Astrocyte (in vitro differentiated cells and primary cell): ENCODE data around the gene ARHGAP1. TPM values are rescaled to one million over a fixed set of nuclear protein-coding genes. Genes with fewer than 3 reads are reported as not detected.

Source experiments
- DNase-seq: peaks from one replicate; pipeline ENCODE4 v3.0.0-alpha.2; 2010; ENCODE audit warnings: low read depth
- FAIRE-seq: peaks from 2 replicates; lab custom pipeline; 2011; peaks lifted over from hg19 to GRCh38; lab: Jason Lieb, UNC
- H2AFZ ChIP-seq: 2 replicates; pipeline ENCODE4 v1.6.0; 2012; ENCODE audit warnings: low read depth, low read length, inconsistent platforms
- H3K27ac ChIP-seq: 2 replicates; pipeline ENCODE4 v1.5.1; 2011; ENCODE audit warnings: low read depth, low read length, inconsistent platforms
- H3K27me3 ChIP-seq: 2 replicates; pipeline ENCODE4 v1.6.0; 2011; ENCODE audit warnings: low read length, inconsistent platforms; ENCODE audit not compliant: insufficient read depth
- H3K36me3 ChIP-seq: 2 replicates; pipeline ENCODE4 v1.5.1; 2011; ENCODE audit warnings: low read length, inconsistent platforms; ENCODE audit not compliant: insufficient read depth
- H3K4me1 ChIP-seq: 2 replicates; pipeline ENCODE4 v1.5.1; 2011; ENCODE audit warnings: low read length, inconsistent platforms; ENCODE audit not compliant: insufficient read depth
- H3K4me2 ChIP-seq: 2 replicates; pipeline ENCODE4 v1.6.0; 2012; ENCODE audit warnings: low read length, inconsistent platforms
- H3K4me3 ChIP-seq: 2 replicates; pipeline ENCODE4 v1.5.1; 2011; ENCODE audit warnings: low read depth, mild to moderate bottlenecking, low read length, inconsistent platforms; ENCODE audit not compliant: insufficient read depth
- H3K79me2 ChIP-seq: 2 replicates; pipeline ENCODE4 v1.6.0; 2012; ENCODE audit warnings: mild to moderate bottlenecking, low read length, inconsistent platforms; ENCODE audit not compliant: insufficient read depth
- H3K9ac ChIP-seq: 2 replicates; pipeline ENCODE4 v1.6.0; 2012; ENCODE audit warnings: mild to moderate bottlenecking, low read length, inconsistent platforms
- H3K9me3 ChIP-seq: 2 replicates; pipeline ENCODE4 v1.5.1; 2012; ENCODE audit warnings: low read depth, mild to moderate bottlenecking, low read length, inconsistent platforms; ENCODE audit not compliant: insufficient read depth
- H4K20me1 ChIP-seq: 2 replicates; pipeline ENCODE4 v1.6.0; 2012; ENCODE audit warnings: low read length, inconsistent platforms; ENCODE audit not compliant: insufficient read depth
- H3K27ac Mint-ChIP-seq: one replicate; pipeline ENCODE4 v1.8.0; 2021; ENCODE audit warnings: mild to moderate bottlenecking, mixed read lengths; ENCODE audit not compliant: unreplicated experiment
- H3K27me3 Mint-ChIP-seq: one replicate; pipeline ENCODE4 v1.8.0; 2021; ENCODE audit warnings: low read depth, mixed read lengths; ENCODE audit not compliant: unreplicated experiment
- H3K36me3 Mint-ChIP-seq: one replicate; pipeline ENCODE4 v1.8.0; 2021; ENCODE audit warnings: low read depth, mixed read lengths; ENCODE audit not compliant: unreplicated experiment
- H3K4me1 Mint-ChIP-seq: one replicate; pipeline ENCODE4 v1.8.0; 2021; ENCODE audit warnings: low read depth, mixed read lengths; ENCODE audit not compliant: unreplicated experiment
- H3K4me3 Mint-ChIP-seq: one replicate; pipeline ENCODE4 v1.8.0; 2021; ENCODE audit warnings: mild to moderate bottlenecking, moderate library complexity, mixed read lengths; ENCODE audit not compliant: unreplicated experiment
- H3K9me3 Mint-ChIP-seq: one replicate; pipeline ENCODE4 v1.8.0; 2021; ENCODE audit warnings: mild to moderate bottlenecking, mixed read lengths; ENCODE audit not compliant: unreplicated experiment
- CTCF ChIP-seq: IDR thresholded peaks from 2 replicates; pipeline ENCODE4 v1.5.1; 2011; ENCODE audit warnings: low read depth, mild to moderate bottlenecking, inconsistent platforms, low read length, moderate library complexity; ENCODE audit not compliant: insufficient read depth
- EZH2 ChIP-seq: IDR thresholded peaks from 2 replicates; pipeline ENCODE4 v1.6.1; 2012; ENCODE audit warnings: mild to moderate bottlenecking, low read length, inconsistent platforms; ENCODE audit not compliant: insufficient read depth
- total RNA-seq: library from RNA; stranded (reverse); gene quantifications from 2 replicates; pipeline ENCODE4 v1.2.1, GENCODE V29; 2021

Gene ARHGAP1
- total RNA-seq, 1 donor from 2014 or later = 116 TPM

GRCh38 chr11:46695345-46696211, 4.8 kb downstream of the ARHGAP1 start:
- Histone ChIP-seq H3K27ac (no peak overlapping the region), H4K20me1 (peaks cover 26% of the 10 kb centered on the region), H3K36me3 (peaks cover 24% of the 10 kb centered on the region), H3K4me1 (peaks cover 25% of the 10 kb centered on the region), H3K9ac (no peak overlapping the region), H3K27me3 (no peaks in the 10 kb centered on the region), H3K4me3 (no peak overlapping the region), H3K79me2 (peaks cover 58% of the 10 kb centered on the region), H3K9me3 (no peaks in the 10 kb centered on the region), H3K4me2 (no peak overlapping the region), H2AFZ (no peak overlapping the region)
- no peak for TF ChIP-seq CTCF
- no peak for TF ChIP-seq EZH2
- Mint-ChIP-seq H3K4me3 (no peak overlapping the region), H3K9me3 (no peaks in the 10 kb centered on the region), H3K27ac (no peak overlapping the region), H3K4me1 (peaks cover 51% of the 10 kb centered on the region), H3K36me3 (peaks cover 14% of the 10 kb centered on the region), H3K27me3 (no peaks in the 10 kb centered on the region)
- no peak for DNase-seq
- FAIRE-seq = no peak

GRCh38 chr11:46694607-46695006, 5.8 kb downstream of the ARHGAP1 start:
- H3K36me3 Mint-ChIP-seq = peaks cover 14% of the 10 kb centered on the region
- Histone ChIP-seq H3K27ac (no peak overlapping the region), H3K27me3 (no peaks in the 10 kb centered on the region), H3K79me2 (peaks cover 49% of the 10 kb centered on the region), H3K36me3 (peaks cover 24% of the 10 kb centered on the region), H3K9ac (no peak overlapping the region), H3K9me3 (no peaks in the 10 kb centered on the region), H2AFZ (no peak overlapping the region), H3K4me2 (no peak overlapping the region), H4K20me1 (peaks cover 26% of the 10 kb centered on the region), H3K4me1 (peaks cover 24% of the 10 kb centered on the region), H3K4me3 (no peak overlapping the region)
- peak overlapping the region; percentile 14 for H3K4me3 Mint-ChIP-seq
- TF ChIP-seq CTCF (no peak), EZH2 (no peak)
- no peaks in the 10 kb centered on the region for H3K9me3 Mint-ChIP-seq
- DNase-seq = no peak
- no peaks in the 10 kb centered on the region for H3K27me3 Mint-ChIP-seq
- peaks cover 51% of the 10 kb centered on the region for H3K4me1 Mint-ChIP-seq
- H3K27ac Mint-ChIP-seq = peak overlapping the region; percentile 26
- FAIRE-seq = no peak

GRCh38 chr11:46694072-46694471, 6.3 kb downstream of the ARHGAP1 start:
- H3K36me3 ChIP-seq = peaks cover 26% of the 10 kb centered on the region
- TF ChIP-seq CTCF = no peak
- TF ChIP-seq EZH2 = no peak
- no peak overlapping the region for H2AFZ ChIP-seq
- DNase-seq (no peak), FAIRE-seq (no peak)
- H3K27ac Mint-ChIP-seq = peak overlapping the region; percentile 91
- no peaks in the 10 kb centered on the region for H3K9me3 ChIP-seq
- H3K27me3 Mint-ChIP-seq = no peaks in the 10 kb centered on the region
- peak overlapping the region; percentile 23 for H3K9ac ChIP-seq
- H3K4me1 ChIP-seq = peaks cover 20% of the 10 kb centered on the region
- no peak overlapping the region for H3K4me3 ChIP-seq
- H4K20me1 ChIP-seq = peaks cover 26% of the 10 kb centered on the region
- H3K9me3 Mint-ChIP-seq = no peaks in the 10 kb centered on the region
- peaks cover 49% of the 10 kb centered on the region for H3K4me1 Mint-ChIP-seq
- H3K27ac ChIP-seq = peak overlapping the region; percentile 43
- H3K36me3 Mint-ChIP-seq = peaks cover 15% of the 10 kb centered on the region
- peaks cover 45% of the 10 kb centered on the region for H3K79me2 ChIP-seq
- no peak overlapping the region for H3K4me2 ChIP-seq
- H3K27me3 ChIP-seq = no peaks in the 10 kb centered on the region
- H3K4me3 Mint-ChIP-seq = peak overlapping the region; percentile 69
